ENCODE results near the gene PLXDC2. TPM values are rescaled to one million over a fixed set of nuclear protein-coding genes. Genes with fewer than 3 reads are reported as not detected.
"Not testable (repeated sequence)": the region's sequence is repeated elsewhere in the genome, so short reads cannot be mapped to it uniquely, and the experiment has no call there.

Gene PLXDC2
- total RNA-seq, 1 donor from 2014 or later = 58.7 TPM

DNA sequence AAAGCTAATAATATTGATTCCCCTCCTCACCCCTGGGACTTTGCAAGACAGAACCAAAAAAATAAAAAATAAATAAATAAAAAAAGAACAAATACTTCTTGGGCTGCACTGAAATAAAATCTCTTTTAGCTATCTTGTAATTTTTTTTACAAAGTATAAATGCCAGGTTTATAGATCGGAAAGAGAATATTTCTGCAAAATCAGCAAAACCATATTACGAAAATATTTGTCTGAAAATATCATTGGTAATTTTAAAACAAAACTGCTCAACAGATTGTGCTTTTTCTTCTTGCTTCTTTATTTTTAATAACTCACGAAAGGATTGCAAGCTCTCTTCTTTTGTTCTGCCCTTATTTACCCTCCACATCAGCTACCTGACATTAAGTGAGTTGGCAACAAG lies 213.3 kb downstream of the PLXDC2 start:
- DNase-seq (ENCODE audit: low spot score) = no peak

DNA sequence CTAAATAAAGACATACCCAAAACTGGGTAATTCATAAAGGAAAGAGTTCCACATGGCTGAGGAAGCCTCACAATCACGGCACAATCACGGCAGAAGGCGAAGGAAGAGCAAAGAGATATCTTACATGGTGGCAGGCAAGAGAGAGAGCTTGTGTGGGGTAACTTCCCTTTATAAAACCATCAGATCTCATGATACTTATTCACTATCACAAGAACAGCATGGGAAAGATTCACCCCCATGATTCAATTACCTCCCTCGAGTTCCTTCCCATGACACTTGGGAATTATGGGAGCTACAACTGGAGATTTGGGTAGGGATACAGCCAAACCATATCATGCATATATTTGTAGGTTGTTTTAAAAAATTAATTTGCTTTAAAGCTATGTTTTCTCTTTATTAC lies 217.2 kb downstream of the PLXDC2 start:
- no peak for DNase-seq (ENCODE audit: low spot score)

DNA sequence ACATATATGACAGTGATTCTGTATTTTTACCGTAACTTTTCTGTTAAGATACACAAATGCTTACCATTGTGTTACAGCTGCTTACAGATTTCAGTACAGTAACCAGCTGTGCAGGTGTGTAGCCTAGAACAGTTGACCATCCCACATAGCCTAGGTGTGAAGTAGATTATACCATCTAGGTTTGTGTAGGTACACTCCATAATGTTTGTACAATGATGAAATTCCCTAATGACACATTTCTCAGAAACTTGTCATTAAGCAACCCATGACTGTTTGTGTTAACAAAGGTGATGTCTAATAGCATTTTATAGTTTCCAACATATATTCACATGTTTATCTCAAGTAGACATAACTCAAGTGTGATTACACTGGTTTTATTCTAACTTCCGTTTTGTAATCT lies 218.5 kb downstream of the PLXDC2 start:
- no peak for DNase-seq (ENCODE audit: low spot score)

DNA sequence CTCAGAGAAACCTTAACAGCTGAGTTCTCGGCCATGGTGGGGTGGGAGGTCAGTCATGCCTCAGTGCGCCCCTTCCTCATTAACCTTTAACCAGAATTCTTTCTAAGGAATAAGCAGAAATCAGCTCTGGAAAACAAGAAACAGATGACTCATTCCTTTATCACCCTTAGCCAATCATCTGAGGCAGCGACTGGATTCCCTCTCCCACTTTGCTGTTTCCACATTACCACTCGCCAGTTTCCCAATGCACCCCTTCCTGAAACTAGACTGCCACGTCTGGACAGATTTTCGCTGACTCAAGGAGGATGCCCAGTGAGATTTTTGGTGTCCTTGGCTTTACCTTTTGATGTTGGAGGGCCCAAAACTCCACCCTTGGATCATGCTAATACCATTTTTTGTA lies 223.8 kb downstream of the PLXDC2 start:
- DNase-seq (ENCODE audit: low spot score) = no peak

DNA sequence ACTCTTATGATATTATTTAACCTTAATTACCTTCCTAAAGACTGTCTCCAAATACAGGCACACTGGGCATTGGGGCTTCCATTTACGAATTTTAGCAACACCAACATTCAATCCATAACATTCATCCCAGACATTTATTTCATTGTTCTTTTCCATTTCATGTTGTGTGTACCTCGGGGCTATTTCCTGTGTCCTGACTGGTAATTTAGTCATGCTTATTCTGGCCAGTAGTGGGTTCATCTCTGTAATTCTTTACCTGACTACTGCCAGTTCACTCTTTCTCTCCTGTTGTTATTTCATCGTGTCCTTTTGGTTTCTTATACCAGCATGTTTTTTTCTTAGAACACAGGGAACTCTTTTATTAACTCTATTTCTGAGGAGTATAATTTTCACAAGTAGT lies 225.7 kb downstream of the PLXDC2 start:
- no peak for DNase-seq (ENCODE audit: low spot score)

DNA sequence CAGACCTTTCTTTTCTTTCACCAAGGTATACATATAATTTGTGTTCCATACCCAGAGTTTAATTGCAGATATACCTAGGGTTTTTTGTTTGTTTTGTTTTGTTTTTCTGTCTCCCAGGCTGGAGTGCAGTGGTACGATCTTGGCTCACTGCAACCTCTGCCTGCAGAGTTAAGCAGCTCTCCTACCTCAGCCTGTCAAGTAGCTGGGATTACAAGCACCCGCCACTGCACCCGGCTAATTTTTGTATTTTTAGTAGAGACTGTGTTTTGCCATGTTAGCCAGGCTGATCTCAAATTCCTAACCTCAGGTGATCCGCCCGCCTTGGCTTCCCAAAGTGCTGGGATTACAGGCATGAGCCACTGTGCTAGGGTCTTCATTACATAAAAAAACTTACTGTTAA lies 228.9 kb downstream of the PLXDC2 start:
- DNase-seq (ENCODE audit: low spot score) = not testable (repeated sequence)

DNA sequence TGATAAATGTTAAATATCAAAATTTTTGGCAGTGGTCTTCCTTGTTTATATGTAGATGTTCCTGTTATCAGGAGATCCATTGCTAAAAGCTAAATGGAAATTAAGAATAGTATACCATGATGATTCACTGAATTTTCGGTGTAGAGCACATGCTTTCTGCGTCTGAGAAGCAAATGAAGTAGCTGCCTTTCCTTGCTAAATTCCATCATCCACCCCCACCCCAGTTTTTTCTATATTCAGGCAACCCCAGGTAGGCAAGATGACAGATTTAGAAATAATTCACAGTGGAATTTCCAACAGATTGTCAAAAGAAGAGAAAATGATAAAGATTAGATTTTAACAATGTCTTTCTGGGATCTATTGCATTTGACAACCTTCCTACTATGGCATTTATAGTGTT lies 231.9 kb downstream of the PLXDC2 start:
- DNase-seq (ENCODE audit: low spot score) = no peak

DNA sequence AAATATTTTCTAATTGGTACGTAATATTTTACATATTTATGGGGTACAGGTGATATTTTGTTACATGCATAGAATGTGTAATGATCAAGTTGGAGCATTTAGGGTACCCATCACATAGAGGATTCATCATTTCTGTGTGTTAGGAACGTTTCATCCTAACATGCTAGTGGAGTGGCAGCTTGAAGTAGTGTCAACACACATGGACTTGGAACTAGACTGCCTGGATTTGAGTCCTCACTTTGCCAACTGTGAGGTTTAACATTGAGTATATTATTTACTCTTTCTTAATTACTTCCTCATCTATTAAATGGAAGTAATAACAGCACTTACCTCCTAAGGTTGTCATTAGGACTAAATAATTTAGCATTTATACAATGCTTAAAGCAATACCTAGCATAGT lies 241.9 kb downstream of the PLXDC2 start:
- DNase-seq (ENCODE audit: low spot score) = no peak

DNA sequence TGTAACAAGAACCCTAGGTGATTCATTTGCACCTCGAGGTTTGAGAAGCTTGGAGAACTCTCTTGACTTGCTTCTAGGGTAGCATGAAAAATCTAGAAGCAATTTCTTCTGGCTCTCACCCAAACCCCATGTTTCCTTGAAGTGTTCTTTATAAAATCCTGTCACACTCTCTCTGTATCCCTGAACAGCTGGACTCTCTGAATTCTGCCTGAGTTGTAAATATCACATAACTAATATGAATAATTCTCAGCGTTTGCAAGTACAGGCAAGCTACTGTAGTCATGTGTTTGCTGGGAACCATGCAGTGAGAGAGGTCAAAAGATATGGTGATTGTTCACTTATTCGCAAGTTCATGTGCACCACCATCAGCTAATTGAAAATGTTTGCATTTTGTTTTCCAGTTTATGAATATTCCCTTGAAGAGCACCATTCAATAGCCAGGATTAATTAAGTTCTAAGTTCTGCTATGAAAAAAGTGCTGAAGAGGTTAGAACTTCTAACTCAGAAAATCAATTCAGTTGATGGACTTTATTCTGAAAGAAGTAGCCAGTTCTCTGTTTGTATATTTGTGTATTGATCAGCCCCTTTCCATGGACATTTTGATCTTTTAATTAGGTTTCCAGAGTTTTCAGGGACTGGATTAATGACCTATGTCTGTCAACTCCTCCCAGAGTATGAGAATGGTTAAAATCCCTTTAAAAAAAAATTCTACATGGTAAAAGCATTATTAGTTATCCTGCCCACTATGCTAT lies 243.0 kb downstream of the PLXDC2 start:
- DNase-seq (ENCODE audit: low spot score) = no peak

DNA sequence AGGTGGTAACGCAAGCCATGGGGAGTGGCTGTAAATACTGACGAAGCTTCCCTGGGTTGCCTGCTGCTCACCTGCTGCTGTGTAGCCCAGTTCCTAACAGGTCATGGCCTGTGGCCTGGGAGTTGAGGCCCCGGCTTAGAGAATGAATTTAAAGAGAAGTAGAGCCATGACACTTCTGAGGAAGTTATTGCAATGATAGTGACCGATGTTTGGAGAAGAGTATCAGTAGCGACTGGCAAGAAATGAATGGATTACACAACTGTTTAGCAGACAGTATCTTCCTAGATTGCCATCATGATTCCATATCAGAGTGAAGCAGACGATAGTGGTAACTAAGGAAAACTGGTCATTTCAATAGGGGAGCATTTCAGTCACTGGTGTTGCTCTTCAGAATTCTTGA lies 249.6 kb downstream of the PLXDC2 start:
- DNase-seq (ENCODE audit: low spot score) = no peak

DNA sequence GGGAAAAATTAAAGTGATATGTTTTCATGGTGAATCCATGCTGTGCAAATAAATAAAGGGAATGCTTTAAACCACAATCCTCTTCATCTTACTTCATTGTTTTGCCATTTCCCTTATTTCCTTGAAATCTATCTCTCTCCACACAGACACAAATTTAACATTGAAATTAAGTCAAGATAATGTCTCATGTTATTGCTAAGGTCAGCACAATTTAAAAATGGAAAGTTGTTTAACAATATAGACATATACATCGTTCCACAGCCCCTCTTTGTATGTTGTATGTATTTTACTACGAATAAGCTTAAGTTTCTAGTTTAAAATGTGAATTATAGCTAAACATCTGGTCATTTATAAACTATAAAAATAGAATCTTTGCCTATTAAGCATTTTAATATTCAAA lies 256.9 kb downstream of the PLXDC2 start:
- DNase-seq (ENCODE audit: low spot score) = no peak

DNA sequence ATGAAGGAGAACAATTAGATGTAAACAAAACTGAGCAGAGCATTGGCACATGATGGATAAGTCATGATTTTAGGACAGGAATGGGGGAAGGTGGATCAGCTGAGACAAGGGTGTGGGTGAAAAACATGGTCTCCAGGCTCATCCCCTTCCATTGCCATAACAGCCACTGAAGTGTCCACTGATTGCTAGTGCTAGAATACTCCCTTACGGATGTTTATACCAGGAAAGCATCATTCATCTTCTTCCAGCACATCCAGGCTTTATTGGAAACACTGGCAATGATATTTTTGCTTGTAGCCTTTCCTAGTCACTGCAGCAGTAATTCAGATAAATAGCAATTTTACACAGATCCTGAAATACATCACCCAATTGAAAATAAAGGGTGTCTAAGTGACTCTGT lies 259.5 kb downstream of the PLXDC2 start:
- DNase-seq (ENCODE audit: low spot score) = no peak

DNA sequence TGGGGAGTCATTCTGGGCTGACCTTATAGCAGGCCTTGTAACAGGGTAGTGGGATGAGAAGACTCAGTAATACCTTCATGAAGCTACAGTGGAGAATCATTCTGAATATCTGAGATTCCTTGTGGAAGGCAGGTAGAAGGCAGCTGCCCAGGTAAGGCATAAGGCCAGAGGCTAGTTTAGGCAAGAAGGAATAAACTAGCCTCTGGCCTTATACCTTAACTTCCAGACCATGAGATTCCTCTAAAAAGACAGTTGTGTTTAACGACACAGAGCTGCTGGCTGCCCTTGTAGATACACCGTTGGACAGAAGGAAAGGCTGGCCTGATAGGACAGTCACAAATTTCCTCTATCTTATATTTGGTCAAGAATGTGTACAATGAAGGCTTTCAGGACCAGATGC lies 268.2 kb downstream of the PLXDC2 start:
- DNase-seq (ENCODE audit: low spot score) = no peak

DNA sequence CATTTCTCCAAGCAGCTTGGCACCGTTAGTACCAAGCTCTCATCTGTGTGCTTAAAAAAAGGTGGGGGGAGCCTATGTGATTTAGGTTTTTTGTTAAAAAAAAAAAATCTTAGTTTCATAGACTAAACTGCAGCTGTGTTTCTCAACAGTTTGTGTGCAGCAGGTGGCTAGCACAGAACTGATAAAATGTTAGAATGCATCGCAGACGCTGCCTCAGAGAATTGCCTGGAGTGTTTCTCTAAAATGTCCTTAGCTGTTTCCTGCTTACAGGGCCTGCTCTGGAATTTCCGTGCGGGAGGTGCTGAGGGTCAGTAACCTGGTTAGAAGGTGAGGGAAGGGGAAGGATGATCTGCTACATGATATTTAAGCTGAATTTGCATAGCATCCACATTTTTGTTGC lies 268.9 kb downstream of the PLXDC2 start:
- DNase-seq (ENCODE audit: low spot score) = no peak

DNA sequence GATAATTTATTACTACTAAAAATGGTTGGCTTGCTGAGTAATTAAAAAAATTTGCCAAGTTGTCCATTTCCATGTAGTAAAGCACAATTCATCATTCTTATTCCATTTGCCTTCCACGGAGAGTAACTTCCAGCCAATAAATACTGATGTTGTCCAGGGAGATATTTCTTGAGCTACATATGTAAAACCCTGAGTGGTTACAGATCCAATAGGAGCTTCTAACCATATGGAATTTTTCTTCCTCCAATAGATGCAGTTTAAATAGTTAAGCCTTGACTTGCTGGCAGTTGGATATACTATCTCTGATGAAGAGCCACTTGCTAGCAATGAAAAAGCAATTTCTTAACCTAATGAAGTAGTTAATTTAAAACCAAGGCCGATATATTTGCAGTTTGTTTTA lies 271.1 kb downstream of the PLXDC2 start:
- DNase-seq (ENCODE audit: low spot score) = no peak

DNA sequence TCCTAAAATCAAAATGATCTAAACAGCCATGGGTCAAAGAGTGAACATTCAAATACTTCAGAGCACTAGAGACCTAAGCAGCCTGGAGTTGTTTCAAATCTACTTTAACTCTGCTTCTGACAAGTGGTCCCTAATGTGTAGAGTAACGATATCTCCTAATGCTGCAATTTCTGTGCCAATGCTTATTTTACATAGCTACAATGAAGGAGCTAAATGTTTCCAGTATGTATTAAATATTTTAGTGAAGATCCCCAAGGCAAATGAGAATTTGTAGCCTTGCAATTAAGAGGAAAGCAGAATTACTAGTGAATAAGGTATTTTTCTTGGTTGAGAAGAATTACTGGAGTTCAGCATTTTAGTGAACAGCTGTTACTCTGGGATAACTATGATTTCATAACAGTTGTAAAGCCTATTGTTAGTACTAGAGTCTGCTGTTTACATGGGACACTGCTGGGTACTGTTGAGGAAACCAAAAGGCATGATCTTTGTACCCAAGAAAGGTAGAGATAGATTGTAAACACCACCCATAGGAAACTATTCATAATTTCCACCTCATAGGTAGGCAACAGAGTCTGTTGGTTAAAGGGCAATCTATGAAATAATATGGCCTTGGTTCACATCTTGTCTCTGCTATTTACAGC lies 271.9 kb downstream of the PLXDC2 start:
- no peak for DNase-seq (ENCODE audit: low spot score)

DNA sequence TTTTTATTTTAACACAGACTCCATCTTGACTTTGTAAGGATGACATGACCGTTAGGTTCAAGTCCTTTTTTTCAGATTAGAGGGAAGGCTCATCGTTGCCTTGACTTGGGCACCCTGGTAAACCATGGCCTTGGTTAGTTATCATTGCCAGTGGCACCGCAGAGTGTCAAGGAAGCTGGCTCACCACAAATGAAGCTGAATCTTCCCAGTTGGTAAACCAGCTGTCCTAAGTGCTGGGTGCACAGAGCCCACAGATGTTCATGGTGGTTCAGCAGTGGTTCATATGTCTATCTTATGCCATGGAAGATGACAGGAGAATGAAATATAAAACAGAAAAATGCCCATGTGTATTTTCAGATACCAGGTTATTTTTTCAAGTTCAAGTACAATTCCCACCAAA lies 273.6 kb downstream of the PLXDC2 start:
- no peak for DNase-seq (ENCODE audit: low spot score)

DNA sequence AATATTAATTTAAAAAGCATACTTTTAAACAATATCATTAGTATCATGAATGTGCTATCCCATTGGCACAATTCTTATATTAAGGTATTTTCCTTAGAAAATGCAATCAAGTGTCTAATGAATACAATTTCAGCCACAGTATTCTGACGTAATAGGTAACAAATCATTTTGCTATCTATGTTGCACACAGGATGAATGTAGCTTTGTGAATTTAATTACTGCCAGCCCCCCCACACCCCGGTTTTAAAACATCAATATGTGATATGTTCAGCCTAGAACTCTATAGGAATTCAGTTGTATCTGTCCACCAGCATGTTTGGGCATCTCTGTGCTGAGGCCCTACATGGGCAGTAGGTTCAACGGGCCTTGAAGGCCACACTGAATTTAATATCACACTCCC lies 274.6 kb downstream of the PLXDC2 start:
- no peak for DNase-seq (ENCODE audit: low spot score)

DNA sequence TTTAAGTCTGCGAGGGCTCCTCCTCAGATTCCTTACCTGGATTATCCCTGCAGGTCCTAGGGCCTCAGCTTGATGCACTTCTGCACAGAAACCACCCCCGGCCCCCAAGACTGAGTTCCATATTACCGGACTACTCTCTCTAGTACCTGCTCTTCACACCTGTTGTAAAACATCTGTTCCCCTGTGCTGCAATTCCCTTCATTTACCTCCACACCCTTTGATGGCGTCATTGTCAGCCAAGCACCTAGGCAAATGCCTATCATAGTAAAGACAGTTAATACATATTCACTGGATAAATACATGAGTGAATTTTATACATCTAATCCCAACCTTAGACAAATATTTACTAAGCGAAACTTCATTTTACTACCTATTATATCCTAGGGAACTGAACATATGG lies 275.5 kb downstream of the PLXDC2 start:
- DNase-seq (ENCODE audit: low spot score) = no peak

DNA sequence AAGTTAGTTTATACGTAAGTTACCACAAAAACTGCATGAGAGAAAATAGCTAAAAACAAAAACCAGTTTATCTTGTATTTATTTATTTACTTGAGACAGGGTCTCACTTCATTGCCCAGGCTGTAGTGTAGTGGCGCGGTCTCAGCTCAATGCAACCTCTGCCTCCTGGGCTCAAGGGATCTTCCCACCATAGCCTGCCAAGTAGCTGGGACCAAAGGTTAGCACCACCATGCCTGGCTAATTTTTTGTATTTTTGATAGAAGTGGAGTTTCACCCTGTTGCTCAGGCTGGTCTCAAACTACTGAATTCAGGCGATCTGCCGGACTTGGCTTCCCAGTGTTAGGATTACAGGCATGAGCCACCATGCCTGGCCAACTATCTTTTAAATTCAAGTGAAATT lies 277.4 kb downstream of the PLXDC2 start:
- DNase-seq (ENCODE audit: low spot score) = no peak

DNA sequence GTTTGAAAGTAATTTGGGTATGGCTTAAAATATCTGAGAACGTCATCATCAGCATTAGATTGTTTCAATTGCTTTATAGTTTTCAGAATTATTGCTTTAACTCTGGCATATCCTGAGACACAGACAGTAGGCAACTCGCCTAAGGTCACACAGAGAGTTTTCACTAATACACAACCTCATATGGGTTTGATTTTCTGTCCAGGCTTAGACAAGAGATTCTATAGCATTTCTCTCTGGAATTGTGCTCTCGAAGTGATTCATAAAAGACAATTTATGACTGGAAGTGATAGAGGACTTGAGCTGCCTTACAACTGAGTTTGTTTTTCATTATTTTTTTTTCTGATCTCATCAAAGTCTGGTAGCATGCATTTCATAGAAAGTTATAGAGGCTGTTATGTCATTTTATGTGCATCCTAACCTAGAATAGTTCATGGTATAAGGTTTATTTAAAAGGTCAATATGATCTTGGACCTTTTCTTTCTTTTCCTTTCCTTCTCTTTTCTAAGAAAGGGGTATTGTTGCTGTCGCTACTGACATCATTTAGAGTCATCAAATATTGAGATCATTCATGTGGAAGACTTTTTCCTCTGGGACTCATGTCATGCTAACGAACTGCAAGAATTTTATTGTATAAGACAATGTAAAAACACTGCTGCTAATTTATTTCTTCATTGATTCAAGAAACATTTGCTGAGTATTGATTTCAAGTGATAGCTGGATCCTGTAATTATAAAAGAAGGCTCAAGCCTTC lies 278.2 kb downstream of the PLXDC2 start:
- no peak for DNase-seq (ENCODE audit: low spot score)

DNA sequence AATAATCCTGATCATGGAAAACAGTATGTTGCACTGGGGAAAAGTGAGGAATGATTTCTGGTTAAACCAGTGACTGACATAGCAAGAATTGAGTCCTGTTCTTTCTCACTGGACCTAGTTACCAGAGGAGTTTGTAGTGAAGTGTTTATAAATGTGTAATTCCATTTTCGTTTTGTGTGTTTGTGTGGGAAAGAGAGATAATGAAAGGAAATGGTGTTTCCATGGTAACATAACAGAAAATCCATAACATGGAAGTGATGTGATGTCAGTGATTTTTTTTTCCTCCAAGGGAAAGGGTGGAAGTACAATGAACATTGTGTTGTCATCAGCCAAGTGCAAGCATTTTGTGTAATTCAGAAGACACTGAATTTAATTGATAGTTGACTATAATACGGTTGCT lies 283.9 kb downstream of the PLXDC2 start:
- DNase-seq (ENCODE audit: low spot score) = no peak

DNA sequence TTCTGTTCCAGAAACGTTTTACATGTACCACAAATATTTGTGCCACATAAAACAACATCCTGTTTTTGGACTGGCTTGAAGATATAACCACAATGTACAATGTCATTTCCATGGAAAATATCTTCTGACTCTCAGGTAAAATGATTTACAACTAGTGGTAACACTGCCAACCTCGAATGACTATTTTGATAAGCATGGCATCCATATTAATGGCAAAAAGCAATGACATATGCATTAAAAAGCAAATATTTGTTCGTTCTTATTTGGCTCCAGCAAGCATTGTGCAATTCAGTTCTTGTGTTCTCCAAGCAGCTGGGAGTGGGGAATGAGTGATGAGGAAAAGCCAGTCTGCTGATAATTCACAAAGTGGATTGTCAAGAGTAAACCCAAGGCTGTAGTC lies 289.0 kb downstream of the PLXDC2 start:
- DNase-seq (ENCODE audit: low spot score) = no peak

Measured in mesenteric fat pad (tissue), 1 donor.